GM18508 (cell line): ENCODE data around the gene SURF2.
"Not testable (repeated sequence)": the region's sequence is repeated elsewhere in the genome, so short reads cannot be mapped to it uniquely, and the experiment has no call there.

Experiments used
- ATAC-seq: cut with Tn5 transposase; IDR thresholded peaks from one replicate; pipeline ENCODE4 v1.9.1; 2021; ENCODE audit warnings: moderate number of reproducible peaks; ENCODE audit not compliant: insufficient read depth, unreplicated experiment

The SURF2 gene

DNA sequence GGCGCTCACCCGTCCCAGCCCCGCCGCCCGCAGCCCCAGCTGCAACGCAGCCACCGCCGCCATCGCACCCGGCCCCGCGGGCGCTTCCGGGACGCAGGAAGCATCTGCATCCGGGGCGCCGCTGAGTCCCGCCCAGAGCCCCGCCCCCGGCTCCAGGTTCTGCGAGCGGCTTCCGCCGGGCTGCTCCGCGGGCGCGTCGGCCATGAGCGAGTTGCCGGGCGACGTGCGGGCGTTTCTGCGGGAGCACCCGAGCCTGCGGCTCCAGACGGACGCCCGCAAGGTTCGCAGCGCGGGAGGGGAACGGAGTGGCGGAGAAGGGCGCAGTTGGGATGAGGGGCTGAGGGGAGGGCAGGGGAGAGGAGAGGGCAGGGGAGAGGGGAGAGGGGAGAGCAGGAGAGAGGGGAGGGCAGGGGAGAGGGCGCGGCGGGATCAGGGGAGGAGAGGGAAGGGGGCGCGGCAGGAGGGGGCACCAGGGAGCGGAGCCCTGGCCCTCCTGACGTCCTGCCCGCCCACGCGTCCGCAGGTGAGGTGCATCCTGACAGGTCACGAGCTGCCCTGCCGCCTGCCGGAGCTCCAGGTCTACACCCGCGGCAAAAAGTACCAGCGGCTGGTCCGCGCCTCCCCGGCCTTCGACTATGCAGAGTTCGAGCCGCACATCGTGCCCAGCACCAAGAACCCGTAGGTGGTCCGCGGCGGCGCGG, at the start of gene SURF2, which contains the start of gene SURF1:
Gene SURF2, plus strand, starts transcription at position 160 of the 701 bp plus-strand sequence. Its CDS starts 43 bp downstream, at position 203.
Gene SURF1, minus strand, starts transcription at position 97 of the 701 bp plus-strand sequence. Its CDS starts 34 bp downstream, at position 63.
- no peak for ATAC-seq

DNA sequence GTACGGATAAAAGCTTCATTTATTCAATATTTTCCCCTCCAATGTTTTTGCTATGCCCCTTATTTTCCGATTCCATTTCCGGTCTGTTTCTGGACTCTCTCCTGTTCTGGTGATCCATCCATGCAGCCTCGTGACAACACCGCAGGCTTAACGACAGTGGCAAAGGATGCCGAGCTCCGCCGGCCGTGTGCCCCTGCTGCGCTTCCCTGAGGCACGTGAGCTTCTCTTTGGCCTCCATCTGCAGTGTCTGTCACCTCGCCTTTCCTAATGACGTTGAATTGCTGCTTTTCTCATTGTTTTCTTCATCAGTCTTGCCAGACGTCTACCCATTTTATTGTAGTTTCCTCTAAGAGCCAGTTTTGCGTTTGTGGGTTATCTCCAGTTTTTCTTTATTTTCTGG, 49.0 kb upstream of the SURF2 start:
- no peak for ATAC-seq

DNA sequence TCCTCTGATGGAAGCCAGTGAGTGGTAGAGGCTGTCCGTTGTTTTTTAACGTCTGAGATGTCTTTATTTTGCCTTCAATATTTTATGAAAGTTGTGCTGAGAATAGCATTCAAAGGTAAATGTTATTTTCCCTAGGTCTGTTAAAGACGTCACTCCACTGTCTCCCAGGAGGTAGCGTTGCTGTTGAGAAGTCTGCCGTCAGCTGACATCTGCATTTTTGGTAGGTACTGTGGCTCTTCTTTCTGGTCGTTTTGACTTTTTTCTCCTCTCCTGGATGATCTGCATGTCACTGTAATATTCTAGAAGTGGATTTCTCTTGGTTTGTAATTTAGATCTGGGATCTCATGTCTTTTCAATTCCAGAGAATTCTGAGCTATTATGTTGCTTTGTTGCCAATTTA, 46.7 kb upstream of the SURF2 start:
- no peak for ATAC-seq

- no peak for ATAC-seq
Observed at GRCh38 chr9:133315997-133316396, 40.4 kb upstream of the SURF2 start.

- not testable (repeated sequence) for ATAC-seq
Observed at GRCh38 chr9:133317551-133317950, 38.8 kb upstream of the SURF2 start.

DNA sequence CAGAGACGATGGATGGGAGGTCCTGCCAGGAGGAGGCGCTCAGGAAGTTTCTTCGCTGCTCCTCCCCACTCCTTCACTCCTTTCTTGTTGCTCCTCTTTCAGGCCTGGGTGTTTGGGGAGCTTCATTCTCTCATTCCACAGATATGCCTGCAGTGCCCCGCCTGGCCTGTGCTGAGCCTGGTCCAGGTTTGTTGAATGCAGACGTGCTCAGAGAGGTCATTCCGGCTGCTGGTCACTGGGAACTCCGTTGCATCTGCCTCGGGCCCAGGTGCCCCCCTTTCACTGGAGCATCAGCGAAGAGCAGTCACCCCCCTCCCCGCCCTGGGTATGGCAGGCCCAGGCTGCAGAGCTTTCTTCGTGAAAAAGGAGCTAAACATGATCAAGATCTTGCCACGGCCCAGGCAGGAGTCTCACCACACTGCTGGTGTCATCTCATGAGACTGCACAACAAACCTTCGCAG, 35.9 kb upstream of the SURF2 start:
- ATAC-seq: no peak

GRCh38 chr9:133321411-133321935, 34.9 kb upstream of the SURF2 start:
- no peak for ATAC-seq

DNA sequence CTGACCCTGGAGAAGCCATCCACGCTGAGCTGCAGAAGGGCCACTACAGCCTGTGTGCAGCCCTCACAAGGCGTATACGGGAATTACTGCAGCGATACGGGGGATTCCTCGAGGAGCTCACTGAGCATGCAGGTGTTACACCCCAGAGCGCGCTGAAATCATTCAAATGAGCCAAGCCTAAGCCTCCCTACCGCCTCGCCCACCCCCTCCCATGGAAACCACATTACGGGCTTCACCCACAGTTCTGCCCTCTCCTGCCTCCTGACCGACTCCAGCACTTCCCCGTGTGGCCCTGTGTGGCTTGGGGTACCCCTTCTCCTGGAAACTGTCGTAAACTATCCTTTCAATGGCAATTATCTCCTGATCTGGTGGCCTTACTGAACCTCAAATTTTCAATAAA, 33.6 kb upstream of the SURF2 start:
- ATAC-seq: no peak

GRCh38 chr9:133323211-133323610, 33.1 kb upstream of the SURF2 start:
- no peak for ATAC-seq

GRCh38 chr9:133323991-133324703, 32.2 kb upstream of the SURF2 start:
- no peak for ATAC-seq

- not testable (repeated sequence) for ATAC-seq
Observed at GRCh38 chr9:133327021-133327420, 29.3 kb upstream of the SURF2 start.

DNA sequence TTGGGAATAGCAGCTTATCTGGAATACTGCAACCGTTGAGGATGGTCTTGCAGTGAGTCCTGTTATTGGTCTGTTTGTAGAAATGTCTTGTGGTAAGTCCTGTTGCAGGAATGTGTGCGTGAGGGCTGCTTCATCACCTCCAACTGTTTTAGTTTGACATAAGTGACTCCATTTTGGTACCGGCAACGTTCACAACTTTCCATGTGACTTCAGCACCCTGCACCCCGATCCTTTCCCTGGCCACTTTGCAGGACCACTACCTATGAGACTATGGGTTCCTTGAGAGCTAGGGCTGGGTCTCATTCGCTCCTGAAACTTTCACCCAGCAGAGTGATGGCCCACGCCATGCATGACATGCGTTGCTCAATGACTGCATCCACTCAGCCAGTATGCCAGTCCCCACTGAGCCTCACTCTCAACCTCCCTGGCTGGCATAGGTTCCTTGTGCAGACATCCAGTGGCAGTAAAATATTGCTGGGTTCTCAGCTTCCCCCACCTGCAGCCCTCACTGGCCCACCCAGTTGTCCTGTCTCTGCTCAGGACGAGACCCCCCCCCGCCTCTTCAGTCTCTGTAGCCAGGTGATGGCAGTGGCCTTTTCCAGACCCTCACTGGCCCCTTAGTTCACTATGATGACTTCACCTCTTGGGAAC, 28.4 kb upstream of the SURF2 start:
- no peak for ATAC-seq

DNA sequence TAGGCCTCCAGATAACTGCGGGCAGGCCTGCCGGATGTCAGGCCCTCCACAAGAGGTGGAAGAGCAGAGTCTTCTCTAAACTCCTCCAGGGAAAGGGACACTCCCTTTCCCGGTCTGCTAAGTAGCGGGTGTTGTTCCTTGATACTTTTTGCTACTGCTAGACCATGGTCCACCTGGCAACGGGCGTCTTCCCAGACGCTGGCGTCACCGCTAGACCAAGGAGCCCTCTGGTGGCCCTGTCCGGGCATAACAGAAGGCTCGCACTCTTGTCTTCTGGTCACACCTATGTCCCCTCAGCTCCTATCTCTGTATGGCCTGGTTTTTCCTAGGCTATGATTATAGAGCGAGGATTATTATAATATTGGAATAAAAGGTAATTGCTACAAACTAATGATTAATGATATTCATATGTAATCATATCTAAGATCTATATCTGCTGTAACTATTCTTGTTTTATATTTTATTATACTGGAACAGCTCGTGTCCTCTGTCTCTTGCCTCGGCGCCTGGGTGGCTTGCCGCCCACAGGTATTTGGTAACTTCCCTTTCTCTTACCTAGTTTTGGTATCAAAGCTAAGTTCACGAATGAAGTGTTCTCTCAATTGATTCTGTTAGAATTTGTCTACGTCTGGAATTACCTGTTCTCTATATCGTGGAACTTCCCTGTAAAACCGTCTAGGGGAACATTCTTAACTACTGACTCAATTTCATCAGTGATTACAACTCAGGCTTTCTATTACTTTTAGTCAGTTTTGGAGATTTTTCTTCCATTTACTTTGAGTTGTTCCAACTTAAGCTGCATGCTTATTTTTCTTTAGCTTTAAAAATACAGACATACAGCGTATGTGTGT, 26.8 kb upstream of the SURF2 start:
- ATAC-seq: not testable (repeated sequence)

GRCh38 chr9:133331221-133331620, 25.1 kb upstream of the SURF2 start:
- no peak for ATAC-seq

- ATAC-seq: no peak
Observed at GRCh38 chr9:133331641-133332380, 24.5 kb upstream of the SURF2 start.

- ATAC-seq: no peak
Observed at GRCh38 chr9:133332381-133332730, 24.0 kb upstream of the SURF2 start.

GRCh38 chr9:133333011-133333410, 23.3 kb upstream of the SURF2 start:
- ATAC-seq: no peak

- ATAC-seq: no peak
Observed at GRCh38 chr9:133333566-133333965, 22.8 kb upstream of the SURF2 start.

DNA sequence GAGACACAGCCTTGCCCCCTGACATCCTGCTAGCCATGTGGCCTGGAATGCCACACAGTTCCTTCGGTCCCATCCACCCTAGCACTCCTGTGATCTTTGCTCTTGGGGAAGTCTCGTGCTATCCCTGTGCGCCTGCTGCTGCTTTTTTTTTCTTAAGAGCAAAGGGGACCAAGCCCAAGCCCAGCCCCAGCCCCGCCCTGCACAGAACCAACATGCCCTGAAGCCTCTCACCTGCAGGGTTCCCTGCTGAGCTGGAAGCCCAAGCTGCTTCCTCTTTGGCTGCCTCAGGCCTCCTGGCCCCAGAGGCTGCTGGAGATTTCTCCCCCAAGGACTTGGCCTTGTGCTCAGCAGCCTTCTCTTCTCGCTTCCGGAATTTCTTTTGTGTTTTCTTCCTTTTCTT, 22.2 kb upstream of the SURF2 start:
- ATAC-seq: no peak
